ENCODE measurements around the gene WDR74.
"Not testable (repeated sequence)": the region's sequence is repeated elsewhere in the genome, so short reads cannot be mapped to it uniquely, and the experiment has no call there.

The WDR74 gene

GRCh38 chr11:62839050-62839945 is at the start of gene WDR74:
TSS of gene WDR74 (minus strand) at chr11:62839590. CDS start at chr11:62839570, 20 bp downstream.
- peak; percentile 76 for DNase-seq

DNA sequence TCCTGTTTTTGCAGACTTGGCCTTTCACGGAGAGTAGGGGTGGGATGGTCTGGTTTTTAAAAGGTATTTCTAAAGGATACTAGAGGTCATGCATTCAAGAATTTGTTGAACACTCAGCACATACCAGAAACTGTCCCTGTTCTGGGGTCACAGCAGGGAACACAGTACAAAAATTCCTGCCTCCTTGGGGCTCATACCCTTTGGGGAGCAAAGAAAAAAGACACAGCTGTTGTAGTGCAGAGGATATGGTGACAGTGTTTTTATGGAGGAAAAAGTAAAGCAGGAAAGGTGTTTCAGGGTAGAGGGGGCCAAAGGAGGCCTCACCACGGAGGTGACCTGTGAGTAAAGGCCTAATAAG is 49.7 kb upstream of the WDR74 start:
- no peak for DNase-seq

GRCh38 chr11:62888406-62888805 is 49.0 kb upstream of the WDR74 start:
- no peak for DNase-seq

DNA sequence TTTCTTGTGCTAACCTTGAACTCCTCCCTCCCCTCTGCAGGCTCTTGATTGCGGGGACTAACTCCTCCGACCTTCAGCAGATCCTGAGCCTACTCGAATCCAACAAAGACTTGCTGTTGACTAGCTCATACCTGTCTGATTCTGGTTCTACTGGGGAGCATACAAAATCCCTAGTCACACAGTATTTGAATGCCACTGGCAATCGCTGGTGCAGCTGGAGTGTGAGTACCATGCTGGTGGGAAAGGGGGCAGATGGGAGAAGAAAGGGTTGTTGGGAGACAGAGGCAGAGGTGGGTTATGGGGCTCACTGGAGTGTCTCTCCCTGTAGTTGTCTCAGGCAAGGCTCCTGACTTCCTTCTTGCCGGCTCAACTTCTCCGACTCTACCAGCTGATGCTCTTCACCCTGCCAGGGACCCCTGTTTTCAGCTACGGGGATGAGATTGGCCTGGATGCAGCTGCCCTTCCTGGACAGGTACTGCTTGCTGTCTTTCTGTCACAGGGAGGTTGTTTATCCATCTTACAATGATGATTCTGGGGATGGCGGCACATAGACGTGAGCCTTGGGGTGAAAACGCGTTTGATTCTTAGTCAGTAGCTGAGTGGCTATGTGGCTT is 45.9 kb upstream of the WDR74 start:
- DNase-seq: no peak

DNA sequence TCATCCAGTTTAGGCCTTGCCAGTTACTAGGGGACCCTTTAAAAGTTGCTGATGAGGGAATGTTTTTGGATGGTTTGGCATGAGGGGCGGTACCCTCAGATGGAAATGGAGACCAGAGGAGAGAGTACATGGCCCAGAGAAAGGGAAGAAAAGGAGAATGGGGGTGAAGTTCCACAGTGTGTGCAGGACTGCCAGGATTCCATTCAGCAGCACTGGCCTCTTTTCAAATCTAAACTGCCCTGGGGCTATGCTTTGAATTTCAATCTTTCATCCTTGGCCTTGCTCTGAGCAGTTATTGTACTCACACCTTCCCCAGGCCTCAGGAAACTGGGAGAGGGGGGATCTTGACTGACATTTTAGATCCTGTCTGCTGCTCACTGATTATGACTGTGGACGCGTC is 44.3 kb upstream of the WDR74 start:
- no peak for DNase-seq

- no peak for DNase-seq
Observed at GRCh38 chr11:62882788-62883501, 43.6 kb upstream of the WDR74 start.

- DNase-seq: no peak
Observed at GRCh38 chr11:62882431-62882749, 43.0 kb upstream of the WDR74 start.

GRCh38 chr11:62881579-62882430 is 42.4 kb upstream of the WDR74 start:
- peak; percentile 80 for DNase-seq

- peak; percentile 80 for DNase-seq
Observed at GRCh38 chr11:62880803-62881578, 41.6 kb upstream of the WDR74 start, which contains the start of gene SLC3A2. TSS of gene SLC3A2 (plus strand) at chr11:62880896. CDS start at chr11:62881024, 128 bp downstream.

GRCh38 chr11:62880231-62880802 is 40.9 kb upstream of the WDR74 start:
- DNase-seq: no peak

- no peak for DNase-seq
Observed at GRCh38 chr11:62879235-62879978, 40.0 kb upstream of the WDR74 start.

DNA sequence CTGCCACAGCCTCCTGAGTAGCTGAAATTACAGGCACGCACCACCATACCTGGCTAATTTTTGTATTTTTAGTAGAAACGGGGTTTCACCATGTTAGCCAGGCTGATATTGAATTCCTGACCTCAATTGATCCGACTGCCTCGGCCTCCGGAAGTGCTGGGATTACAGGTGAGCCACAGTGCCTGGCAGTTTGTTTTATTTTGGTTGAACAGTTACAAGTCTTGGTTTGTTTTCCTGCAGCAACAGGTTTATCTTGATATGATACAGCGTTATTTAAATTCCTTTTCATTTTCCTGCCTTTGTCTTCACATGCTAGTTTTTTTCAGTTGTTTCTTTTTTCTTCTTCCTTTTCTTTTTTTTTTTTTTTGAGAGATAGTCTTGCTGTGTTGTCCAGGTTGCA is 37.3 kb upstream of the WDR74 start:
- no peak for DNase-seq

DNA sequence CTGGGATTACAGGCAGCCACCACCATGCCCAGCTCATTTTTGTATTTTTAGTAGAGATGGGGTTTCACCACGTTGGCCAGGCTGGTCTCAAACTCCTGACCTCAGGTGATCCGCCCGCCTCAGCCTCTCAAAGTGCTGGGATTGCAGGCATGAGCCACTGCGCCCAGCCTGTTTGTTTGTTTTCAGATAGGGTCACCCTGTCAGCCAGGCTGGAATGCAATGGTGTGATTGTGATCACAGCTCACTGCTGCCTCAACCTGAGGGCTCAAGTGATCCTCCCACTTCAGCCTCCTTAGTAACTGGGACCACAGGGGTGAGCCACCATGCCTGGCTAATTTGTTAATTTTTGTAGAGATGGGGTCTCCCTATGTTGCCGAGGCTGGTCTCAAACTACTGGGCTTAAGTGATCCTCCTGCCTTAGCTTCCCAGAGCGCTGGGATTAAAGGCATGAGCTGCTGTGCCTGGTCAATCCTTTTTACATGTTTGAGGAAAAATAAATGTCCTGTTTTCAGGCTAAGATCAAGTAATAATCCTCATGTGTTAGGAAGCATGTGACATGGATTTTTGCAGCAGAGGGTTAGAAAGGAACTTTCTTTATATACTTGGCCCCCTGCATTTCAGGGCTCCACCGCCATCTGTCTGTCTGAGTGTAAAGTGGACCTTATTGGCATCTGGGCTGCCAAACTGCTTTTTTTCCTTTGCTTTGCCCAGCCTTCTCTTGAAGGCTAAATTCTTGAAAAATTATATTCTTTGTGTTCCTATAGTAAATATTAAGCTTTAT is 36.5 kb upstream of the WDR74 start:
- DNase-seq: no peak

GRCh38 chr11:62874851-62875250 is 35.5 kb upstream of the WDR74 start:
- DNase-seq: no peak

DNA sequence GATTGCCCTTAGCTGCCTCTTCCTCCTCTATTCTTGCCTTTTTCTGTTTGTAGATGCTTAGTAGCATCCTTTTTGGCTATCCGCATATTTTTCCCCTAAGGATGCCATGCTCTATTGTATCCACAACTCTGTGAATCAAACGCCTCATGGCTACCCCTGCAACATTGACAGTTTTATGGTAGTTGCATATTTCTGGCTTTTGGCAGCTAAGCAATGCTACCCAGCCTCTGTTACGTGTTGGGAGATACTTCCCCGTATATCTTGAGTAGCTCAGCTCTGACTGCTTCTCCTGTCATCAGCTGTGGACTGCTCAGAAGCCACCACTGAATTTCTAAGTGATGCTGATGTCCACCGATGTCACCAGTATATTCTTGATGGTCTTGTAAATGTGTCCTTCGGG is 26.2 kb upstream of the WDR74 start:
- DNase-seq: no peak

DNA sequence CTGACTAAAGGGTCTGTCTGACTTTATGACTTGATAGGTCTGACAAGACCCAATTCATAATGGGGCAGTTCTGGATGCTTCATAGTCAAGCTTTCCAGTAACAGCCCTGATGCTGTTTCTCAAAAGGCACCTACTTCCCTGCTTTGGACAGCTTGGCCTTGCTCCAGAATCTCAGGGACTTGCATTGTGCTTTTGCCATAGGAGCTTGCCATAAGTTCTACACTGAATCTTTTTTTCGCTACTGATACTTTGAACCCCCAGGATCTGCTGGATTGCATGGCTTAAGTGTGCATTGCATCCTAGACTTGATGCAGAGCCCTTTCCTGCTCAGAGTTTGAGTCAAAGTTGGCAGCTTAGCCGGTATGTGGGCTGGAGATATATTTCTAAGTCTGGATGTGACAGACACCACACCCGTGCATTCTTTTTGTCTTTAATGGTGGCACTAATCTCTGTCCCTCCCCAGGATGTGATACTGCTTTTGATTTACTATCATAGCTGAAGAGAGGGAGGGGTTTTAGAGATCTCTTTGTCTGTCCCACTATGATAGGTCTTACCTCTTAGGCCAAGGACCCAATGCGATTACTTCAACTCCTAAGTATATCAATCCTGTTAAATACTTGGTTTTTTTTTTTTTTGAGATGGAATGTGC is 24.4 kb upstream of the WDR74 start:
- DNase-seq: no peak

GRCh38 chr11:62861564-62862192 is 22.3 kb upstream of the WDR74 start:
- not testable (repeated sequence) for DNase-seq

DNA sequence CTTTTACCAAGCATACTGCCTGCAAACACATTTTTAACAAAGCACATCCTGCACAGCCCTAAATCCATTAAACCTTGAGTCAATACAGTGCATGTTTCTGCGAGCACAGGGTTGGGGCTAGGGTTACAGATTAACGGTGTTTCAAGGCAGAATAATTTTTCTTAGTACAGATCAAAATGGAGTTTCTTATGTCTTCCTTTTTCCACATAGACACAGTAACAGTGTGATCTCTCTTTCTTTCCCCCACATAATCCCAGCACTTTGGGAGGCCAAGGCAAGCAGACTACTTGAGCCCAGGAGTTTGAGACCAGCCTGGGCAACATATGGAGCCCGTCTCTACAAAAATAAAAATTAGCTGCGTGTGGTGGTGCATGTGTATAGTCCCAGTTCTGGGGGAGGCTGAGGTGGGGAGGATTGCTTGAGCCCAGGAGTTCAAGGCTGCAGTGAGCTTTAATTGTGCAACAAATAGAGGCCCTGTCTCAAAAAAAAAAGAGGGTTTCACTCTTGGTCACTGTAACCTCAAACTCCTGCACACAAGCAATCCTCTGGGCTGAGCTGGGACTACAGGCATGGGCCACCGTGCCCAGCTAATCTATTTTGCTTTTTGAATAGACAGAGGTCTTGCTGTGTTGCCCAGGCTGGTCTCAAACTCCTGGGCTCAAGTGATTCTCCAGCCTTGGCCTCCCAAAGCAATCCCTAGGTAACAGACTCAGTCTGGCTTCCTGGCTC is 21.6 kb upstream of the WDR74 start:
- DNase-seq: no peak

All from DMS153 (cell line).